HuH-7.5 (cell line): ENCODE results near the gene CEND1.

ENCODE experiments used
- DNase-seq: peaks from one replicate; pipeline ENCODE4 v3.0.0; 2011; ENCODE audit warnings: low spot score

The CEND1 gene

GRCh38 chr11:794766-795633 is 5.1 kb upstream of the CEND1 start:
- DNase-seq: no peak

DNA sequence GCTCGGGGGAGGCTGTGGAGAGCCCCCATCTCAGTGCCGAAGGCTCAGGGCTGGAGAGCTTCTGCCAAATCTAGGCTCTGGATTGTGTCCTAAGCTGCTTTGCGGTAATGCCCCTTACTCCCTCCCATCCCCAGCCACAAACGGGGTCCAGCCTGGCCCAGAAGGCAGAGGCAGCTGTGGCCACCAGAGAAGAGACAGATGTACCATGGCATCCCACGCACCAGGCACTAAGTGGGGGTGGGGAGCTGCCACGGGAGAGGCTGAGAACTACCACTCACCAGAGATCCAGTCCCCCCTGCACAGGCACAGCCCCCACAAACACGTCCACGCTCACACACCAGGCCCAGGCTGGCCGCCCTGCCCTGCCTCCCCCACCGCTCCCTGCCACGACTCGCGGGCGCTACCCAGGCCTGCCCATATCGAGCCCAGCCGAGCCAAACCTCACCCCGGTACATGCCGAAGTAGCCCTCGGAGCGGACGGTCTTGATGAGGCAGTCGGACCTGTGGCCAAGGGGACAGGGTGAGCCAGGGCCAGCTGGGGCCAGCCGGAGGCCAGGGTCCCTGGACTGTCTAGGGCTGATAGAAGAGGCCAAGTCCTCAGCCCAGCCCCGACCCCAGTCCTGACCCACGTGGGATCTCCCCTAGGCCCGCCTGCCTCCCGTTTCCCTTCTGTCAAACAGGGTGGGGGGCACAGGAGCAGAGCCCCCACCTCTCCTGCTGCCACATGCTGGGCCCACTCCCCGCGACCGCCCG is 4.3 kb upstream of the CEND1 start:
- no peak for DNase-seq

- DNase-seq: no peak
Observed at GRCh38 chr11:793556-793955, 3.7 kb upstream of the CEND1 start.

DNA sequence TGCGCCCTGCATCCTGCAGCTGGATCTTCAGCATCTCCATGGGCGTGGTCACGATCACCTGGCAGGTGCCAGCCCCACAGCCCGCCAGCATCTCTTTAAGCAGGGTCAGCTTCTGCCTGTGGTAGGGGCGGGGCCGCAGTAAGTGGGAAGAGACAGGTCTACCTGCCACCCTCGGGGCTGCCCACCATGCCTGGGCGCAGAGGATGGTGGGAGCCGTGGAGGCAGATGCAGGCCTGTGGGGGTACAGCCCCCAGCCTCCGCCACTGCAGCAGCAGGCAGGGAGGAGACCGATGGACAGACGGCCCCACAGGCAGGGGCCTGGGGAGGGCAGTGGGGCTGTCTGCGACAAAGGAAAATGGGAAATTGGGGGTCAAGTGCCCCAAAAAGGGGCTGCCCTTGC is 3.0 kb upstream of the CEND1 start:
- no peak for DNase-seq

DNA sequence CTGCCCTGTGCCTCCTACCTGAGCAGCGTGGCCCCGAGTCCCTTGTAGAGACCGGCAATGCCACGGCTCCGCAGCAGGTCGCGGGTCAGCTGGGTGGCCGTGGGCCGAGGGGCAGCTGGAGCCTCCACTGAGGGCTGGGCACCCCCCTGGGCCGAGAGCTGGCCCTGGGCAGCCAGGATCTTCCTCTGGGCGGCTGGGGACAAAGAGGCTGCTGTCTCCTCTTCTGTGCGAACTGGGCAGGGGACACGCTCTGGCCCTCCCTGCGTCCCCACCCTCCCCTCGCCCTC is 2.6 kb upstream of the CEND1 start:
- no peak for DNase-seq

DNA sequence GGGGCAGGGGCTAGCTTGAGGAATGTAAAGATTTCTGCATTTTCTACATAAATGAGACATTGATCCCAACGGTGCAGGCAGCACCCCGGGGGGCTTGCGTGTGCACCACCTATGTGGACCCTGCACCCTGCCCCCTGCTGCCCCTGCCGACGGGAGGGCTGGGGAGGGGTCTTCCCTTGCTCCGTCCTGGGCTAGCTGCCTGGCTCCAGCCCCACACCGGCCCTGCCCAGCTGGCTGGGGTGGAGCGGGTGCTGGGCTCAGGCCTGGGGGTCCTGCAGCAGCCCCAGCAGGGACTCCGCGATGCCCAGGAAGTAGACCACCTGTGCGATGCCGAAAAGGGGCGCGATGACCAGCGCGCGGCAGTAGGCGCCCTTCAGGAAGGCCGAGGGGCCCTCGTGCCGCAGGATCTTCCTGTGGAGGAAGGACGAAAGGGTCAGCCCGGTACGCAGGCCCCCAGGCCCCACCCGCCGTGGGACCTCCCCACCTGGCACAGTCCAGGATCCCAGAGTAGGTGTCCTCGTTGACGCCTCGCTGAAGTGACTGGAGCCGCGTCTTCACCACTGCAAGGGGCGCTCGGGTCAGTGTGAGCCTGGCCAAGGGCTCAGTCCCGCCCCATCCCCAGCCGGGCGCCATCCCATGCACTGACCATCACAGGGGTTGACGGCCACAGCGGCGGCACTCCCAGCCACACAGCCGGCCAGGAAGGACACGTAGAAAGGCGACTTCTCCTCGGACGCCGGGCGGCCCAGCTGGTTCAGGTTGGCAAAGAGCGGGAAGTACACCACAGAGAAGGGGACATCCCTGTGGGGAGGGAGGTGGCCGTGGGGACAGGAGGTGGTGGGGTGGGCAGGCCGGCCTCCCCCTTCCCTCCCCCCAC is 2.0 kb upstream of the CEND1 start:
- DNase-seq: no peak

GRCh38 chr11:790721-791564 is 1.1 kb upstream of the CEND1 start:
- no peak for DNase-seq

- no peak for DNase-seq
Observed at GRCh38 chr11:788953-789940, 643 bp downstream of the CEND1 start.

GRCh38 chr11:788009-788640 is 1.8 kb downstream of the CEND1 start:
- DNase-seq: no peak

- no peak for DNase-seq
Observed at GRCh38 chr11:787084-787675, 2.7 kb downstream of the CEND1 start.

- DNase-seq: no peak
Observed at GRCh38 chr11:786235-787083, 3.4 kb downstream of the CEND1 start.

DNA sequence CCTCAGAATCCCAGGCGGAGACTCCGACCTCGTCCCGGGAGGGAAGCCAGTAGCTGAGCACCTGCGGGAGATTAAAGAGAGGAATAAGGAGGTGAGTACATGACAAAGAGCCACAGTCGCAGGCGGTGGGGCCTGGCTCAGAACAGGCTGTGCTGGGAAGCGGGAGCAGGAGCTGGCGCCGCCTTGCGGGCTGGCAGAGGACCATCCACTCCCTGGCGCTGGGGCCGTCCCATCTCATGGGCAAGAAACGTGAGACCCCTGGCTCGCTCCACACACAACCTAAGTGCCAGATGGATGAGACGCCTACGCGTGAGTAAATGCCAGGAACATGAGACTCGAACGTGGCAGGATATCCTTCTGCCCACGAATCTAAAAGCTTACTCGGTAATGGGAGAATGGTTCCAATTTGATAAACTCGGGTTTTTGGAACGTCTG is 6.3 kb downstream of the CEND1 start:
- DNase-seq: no peak

DNA sequence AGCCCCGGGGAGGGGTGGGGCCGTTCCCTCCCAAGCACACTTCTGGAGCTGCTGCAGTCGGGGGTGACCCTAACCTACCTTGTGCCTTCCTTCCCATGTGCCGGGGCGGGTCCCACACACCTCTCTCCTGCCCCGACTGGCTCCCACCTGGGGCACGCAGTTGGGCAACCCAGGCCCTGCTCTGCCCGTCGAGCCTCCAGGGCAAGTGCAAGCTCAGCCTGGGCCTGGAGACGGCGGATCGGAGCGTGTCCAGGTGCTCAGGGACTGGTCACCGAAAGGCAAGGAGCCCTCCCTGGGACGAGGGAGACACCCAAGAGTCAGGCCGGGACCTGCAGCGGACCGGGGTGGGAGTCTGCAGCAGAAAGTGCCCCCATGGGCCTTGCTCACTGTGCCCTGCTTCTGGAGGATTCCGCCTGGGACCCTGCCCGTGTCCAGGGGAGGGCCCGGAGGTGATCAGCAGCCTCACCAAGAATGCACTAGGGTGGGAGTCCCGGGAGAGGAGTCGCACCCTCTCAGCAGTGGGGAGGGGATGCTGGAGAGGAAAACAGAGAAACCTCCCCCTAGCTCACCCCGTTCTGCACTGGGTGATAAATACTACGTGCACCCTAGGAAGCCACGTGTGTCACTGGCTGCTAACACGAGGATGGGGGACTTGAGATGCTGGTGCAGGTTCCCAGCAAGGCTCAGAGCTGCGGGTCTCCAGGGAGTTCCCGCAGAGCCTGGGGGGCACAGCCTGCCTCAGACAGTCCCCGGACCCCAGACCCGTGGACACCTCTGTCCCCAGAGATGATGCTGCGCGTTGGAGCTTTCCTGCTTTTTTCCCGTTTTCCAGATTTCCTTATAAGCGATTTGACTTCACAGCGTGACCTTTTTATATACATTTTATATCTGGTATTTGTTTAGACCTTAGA is 7.4 kb downstream of the CEND1 start:
- no peak for DNase-seq

DNA sequence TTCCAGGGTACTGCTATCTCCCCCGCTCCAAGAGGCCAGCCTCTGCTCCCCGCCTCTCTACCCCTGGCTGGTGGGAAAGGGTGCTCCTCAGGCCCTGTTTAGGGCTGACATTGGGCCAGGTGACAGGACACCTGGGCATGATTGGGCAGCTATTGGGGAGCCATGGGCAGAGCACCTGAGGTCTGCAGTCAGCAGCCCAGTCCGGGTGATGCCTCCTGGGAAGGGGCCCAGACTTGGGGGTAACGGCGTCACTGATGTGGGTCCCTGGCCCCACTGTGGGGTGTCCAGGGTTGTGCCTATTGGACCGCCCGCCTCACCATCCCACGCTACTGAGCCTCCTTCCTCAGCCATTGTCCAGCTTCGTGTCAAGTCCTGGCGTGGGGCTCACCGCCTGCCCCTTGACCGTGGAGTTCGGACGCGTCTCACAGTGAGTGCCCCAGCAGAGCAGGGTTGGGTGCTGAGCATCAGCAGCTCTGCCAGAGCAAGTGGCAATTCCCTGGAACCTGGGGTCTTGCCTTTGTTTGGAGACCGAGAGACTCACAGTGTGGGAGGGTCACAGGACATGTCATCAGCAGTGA is 9.8 kb downstream of the CEND1 start:
- no peak for DNase-seq

- no peak for DNase-seq
Observed at GRCh38 chr11:778976-779954, 10.6 kb downstream of the CEND1 start.
